Renal cortical epithelial cell (primary cell): ENCODE data around the gene CEP170B. TPM values are rescaled to one million over a fixed set of nuclear protein-coding genes. Genes with fewer than 3 reads are reported as not detected.
"Not testable (repeated sequence)": the region's sequence is repeated elsewhere in the genome, so short reads cannot be mapped to it uniquely, and the experiment has no call there.

Source experiments
- DNase-seq: peaks from one replicate; pipeline ENCODE4 v3.0.0-alpha.2; 2011; ENCODE audit warnings: low read depth
- total RNA-seq: library from RNA; depleted of rRNA; stranded (reverse); fragments of >200 nt; gene quantifications from 2 replicates; pipeline ENCODE4 v1.2.3, GENCODE V29; 2014

Gene CEP170B
- total RNA-seq, 1 donor from 2014 or later, result 40.1 TPM

DNA sequence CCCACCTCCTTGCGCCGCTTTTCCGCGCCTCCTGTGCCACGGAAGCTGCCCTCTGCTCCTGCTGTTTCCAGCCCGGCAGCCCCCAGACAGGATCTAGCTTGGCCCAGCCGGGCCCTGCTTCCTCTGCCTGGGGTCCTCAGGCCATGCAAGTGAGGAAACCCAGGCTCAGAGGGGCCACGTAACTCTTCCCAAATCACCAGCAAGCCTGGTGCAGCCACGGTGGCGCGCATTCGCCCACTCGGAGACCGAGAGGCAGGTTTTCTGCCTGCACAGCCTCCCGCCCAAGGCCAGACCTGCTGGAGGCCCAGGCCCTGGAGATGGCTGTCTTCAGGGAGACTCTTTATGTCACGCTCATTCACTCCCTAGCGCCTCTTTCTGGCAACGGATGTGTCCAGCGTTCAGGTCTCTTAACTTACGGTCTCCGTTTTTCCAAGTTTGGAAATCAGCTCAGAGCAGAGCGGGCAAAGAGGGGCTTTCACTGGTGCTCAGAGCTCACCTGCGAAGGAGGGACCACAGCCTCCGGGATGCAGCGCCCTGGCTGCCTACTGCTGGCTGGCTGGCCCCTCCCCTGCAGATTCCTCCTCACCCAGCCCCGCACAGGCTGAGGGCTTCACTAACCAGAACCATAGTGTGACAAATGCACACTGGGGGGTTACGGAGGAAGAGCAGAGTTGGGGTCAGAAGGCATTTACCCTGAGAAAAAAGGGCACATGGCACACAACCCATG is 20.6 kb upstream of the CEP170B start:
- DNase-seq, result no peak

GRCh38 chr14:104845033-104845666 is 19.9 kb upstream of the CEP170B start:
- no peak for DNase-seq

DNA sequence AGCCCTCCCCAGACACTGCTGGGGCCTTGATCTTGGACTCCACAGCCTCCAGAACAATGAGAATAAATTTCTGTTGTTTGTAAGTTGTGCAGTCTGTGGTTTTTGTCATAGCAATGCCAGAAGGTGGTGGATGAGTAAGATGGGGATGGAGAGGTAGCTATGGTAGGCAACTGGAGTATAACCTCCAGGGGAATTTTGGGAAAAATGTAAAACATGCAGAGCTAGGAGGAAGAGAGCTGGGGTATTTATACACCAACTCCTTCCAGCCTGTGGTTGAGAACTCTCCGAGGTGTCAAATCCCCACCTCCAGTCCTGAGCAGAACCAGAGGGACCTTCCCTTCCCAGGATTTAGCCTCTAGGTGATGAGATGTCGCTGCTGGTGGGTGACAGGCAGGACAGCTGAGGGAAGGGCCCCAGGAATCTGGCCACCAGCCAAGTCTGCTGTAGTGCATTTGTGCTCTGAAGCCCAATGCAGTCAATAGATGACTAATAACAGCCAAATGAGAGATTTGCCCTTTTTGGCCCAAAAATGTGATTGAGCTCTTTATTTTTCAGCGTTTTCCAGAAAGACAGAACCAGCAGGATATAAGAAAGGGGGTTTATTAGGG is 19.1 kb upstream of the CEP170B start:
- DNase-seq, result no peak

- DNase-seq, result no peak
Observed at GRCh38 chr14:104852280-104852663, 12.8 kb upstream of the CEP170B start.

GRCh38 chr14:104855532-104856090 is 9.5 kb upstream of the CEP170B start:
- DNase-seq, result no peak

- DNase-seq, result no peak
Observed at GRCh38 chr14:104856157-104856868, 8.8 kb upstream of the CEP170B start.

GRCh38 chr14:104856869-104857860 is 7.9 kb upstream of the CEP170B start:
- no peak for DNase-seq

DNA sequence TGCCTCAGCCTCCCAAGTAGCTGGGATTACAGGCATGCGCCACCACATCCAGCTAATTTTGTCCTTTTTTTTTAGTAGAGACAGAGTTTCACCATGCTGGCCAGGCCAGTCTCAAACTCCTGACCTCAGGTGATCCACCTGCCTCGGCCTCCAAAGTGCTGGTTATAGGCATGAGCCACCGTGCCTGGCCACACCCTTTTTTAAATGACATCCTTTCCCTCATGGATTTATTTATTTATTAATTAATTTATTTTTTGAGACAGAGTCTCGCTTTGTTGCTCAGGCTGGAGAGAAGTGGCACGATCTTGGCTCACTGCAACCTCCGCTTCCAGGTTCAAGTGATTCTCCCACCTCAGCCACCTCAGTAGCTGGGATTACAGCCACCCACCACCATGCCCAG is 7.1 kb upstream of the CEP170B start:
- DNase-seq, result not testable (repeated sequence)

DNA sequence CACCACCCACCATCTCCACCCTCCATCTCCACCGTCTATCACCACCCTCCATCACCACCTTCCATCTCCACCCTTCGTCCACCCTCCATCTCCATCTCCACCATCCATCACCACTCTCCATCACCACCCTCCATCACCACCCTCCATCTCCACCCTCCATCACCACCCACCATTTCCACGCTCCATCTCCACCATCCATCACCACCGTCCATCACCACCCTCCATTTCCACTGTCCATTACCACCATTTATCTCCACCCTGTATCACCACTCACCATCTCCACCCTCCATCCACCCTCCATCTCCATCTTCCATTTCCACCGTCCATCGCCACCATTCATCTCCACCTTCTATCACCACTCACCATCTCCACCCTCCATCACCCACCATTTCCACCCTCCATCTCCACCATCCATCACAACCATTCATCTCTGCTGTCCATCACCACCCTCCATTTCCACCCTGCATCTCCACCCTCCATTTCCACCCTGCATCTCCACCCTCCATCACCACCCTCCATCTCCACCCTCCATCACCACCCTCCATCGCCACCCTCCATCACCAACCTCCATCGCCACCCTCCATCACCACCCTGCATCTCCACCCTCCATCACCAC is 6.1 kb upstream of the CEP170B start:
- DNase-seq, result no peak

DNA sequence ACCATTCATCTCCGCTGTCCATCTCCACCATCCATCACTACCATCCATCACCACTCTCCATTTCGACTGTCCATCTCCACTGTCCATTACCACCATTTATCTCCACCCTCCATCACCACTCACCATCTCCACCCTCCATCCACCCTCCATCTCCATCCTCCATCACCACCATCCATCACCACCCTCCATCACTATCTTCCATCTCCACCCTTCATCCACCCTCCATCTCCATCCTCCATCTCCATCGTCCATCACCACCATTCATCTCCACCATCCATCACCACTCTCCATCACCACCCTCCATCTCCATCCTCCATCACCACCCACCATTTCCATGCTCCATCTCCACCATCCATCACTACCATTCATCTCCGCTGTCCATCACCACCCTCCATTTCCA is 5.2 kb upstream of the CEP170B start:
- DNase-seq, result no peak

DNA sequence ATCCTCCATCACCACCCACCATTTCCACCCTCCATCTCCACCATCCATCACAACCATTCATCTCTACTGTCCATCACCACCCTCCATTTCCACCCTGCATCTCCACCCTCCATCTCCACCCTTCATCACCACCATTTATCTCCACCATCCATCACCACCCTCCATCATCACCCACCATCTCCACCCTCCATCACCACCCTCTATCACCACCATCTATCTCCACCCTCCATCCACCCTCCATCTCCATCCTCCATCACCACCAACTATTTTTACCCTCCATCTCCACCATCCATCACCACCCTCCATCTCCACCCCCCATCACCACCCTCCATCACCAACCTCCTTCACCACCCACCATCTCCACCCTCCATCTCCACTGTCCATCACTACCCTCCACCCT is 4.7 kb upstream of the CEP170B start:
- DNase-seq, result no peak

- no peak for DNase-seq
Observed at GRCh38 chr14:104863131-104863862, 1.8 kb upstream of the CEP170B start.

DNA sequence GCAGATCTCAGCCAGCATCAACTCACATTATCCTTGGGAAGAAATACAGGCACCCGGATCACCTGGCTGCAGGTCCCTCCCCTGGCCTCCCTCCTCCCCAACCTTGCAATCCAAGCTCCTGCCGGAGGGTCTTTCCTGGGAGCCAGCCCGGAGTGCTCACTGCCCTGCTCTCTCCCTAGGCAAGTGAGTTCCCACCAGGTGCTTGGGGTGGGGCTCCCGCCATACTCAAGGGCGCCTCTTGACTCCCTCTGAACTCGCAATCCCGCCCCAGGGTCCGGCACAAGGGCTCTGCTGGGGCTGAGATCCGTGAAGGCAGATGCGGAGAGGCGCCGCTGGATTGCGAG is 1.2 kb upstream of the CEP170B start:
- DNase-seq, result no peak

- DNase-seq, result peak; percentile 23
Observed at GRCh38 chr14:104864267-104865080, 594 bp upstream of the CEP170B start.

GRCh38 chr14:104865631-104866441 is 768 bp downstream of the CEP170B start:
- peak; percentile 32 for DNase-seq

- no peak for DNase-seq
Observed at GRCh38 chr14:104866451-104867370, 1.6 kb downstream of the CEP170B start.
